GM12873 (cell line): ENCODE data around the gene RNF151.

Experiments used
- CTCF ChIP-seq: IDR thresholded peaks from 2 replicates; pipeline ENCODE4 v1.5.1; 2012; ENCODE audit warnings: low read depth, mild to moderate bottlenecking, moderate library complexity, low read length, control low read depth; ENCODE audit not compliant: insufficient read depth; ENCODE audit errors: missing control alignments

The RNF151 gene

GRCh38 chr16:1922357-1922756 lies 44.3 kb upstream of the RNF151 start:
- no peak for TF ChIP-seq CTCF

- peak; percentile 48 for TF ChIP-seq CTCF
Measured at GRCh38 chr16:1923299-1924034, 43.2 kb upstream of the RNF151 start.

GRCh38 chr16:1924095-1924494 lies 42.6 kb upstream of the RNF151 start:
- no peak for TF ChIP-seq CTCF

GRCh38 chr16:1926271-1926670 lies 40.4 kb upstream of the RNF151 start:
- TF ChIP-seq CTCF = no peak

- no peak for TF ChIP-seq CTCF
Measured at GRCh38 chr16:1929105-1929504, 37.6 kb upstream of the RNF151 start.

GRCh38 chr16:1929578-1930337 lies 36.9 kb upstream of the RNF151 start:
- peak; percentile 89 for TF ChIP-seq CTCF

- TF ChIP-seq CTCF = no peak
Measured at GRCh38 chr16:1930338-1930720, 36.3 kb upstream of the RNF151 start.
